ENCODE results near the gene WDR86. TPM values are rescaled to one million over a fixed set of nuclear protein-coding genes. Genes with fewer than 3 reads are reported as not detected.

The WDR86 gene
- total RNA-seq, 1 donor from 2014 or later: 70.5 TPM

DNA sequence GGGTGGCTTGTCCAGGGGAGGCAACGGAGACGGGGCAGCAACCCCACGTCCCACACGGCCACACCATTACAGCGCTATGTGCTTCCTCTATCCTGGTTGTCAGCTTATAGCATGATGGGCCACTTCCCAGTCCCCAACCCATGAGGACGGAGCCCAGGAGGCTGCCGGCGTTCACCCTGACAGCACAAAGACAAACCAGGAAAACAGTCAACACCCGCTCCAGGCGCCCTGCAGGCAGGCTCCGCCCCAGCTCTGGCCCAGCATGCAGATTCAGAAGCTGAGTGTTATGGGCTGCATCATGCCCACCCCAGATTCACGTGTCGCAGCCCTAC is 14.8 kb downstream of the WDR86 start:
- Mint-ChIP-seq H3K4me1 (ENCODE audit: low read depth, unreplicated experiment) (peaks cover 22% of the 10 kb centered on the region), H3K4me3 (ENCODE audit: unreplicated experiment) (no peak overlapping the region), H3K36me3 (ENCODE audit: unreplicated experiment) (peaks cover 10% of the 10 kb centered on the region), H3K27me3 (ENCODE audit: unreplicated experiment) (peaks cover 11% of the 10 kb centered on the region), H3K9me3 (ENCODE audit: unreplicated experiment) (peaks cover 13% of the 10 kb centered on the region), H3K27ac (ENCODE audit: unreplicated experiment) (peak overlapping the region; percentile 87)
- DNase-seq: peak; percentile 30
- TF ChIP-seq, protein P1, sequence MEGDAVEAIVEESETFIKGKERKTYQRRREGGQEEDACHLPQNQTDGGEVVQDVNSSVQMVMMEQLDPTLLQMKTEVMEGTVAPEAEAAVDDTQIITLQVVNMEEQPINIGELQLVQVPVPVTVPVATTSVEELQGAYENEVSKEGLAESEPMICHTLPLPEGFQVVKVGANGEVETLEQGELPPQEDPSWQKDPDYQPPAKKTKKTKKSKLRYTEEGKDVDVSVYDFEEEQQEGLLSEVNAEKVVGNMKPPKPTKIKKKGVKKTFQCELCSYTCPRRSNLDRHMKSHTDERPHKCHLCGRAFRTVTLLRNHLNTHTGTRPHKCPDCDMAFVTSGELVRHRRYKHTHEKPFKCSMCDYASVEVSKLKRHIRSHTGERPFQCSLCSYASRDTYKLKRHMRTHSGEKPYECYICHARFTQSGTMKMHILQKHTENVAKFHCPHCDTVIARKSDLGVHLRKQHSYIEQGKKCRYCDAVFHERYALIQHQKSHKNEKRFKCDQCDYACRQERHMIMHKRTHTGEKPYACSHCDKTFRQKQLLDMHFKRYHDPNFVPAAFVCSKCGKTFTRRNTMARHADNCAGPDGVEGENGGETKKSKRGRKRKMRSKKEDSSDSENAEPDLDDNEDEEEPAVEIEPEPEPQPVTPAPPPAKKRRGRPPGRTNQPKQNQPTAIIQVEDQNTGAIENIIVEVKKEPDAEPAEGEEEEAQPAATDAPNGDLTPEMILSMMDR (IDR thresholded peaks at IDR 0.05; ENCODE audit: partially characterized antibody, unreplicated experiment): no peak

DNA sequence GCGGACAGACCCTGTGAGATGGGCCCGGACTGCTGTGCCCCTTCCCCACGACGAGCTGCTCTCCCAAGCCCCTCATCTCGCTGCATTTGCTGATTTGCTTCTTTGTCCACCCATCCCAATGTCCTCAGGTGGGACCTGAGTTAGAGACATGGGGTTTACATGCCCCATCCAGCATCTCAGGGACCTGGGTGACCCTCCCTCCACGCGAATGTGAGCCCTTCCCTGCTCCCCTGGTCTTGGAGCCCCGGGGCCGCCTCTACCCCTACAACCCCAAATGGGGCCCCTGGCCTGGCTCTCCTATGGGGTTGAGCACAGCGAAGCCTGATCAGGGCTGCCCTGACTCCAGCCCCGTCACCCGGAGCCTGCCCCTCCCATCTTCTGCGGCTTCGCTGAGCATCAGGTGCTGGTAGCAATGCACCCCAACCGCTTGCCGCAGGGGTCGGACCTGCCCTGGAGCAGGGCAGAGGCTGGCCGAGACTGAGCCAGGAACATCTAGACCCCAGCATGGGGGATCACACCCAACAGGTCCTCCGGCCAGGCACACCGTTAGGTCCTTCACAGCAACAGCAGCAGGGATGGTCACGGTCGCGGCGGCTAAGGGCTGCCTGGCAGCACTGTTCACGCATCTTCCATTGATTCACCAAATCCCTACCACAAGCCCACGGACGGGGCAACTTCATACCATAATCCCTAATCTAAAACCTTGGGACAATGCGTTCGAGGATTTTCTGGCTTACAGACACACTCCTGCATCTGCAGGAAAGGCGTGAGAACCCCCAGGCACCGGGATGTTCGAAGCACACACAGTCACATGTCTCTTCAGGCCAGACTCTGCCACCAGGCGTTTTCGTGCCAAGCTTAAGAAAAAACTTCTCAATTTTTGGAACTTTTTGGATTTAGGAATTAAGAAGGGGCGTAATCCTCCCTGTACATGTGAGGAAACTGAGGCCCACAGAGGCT is 15.5 kb downstream of the WDR86 start:
- Mint-ChIP-seq H3K4me1 (ENCODE audit: low read depth, unreplicated experiment) (peaks cover 22% of the 10 kb centered on the region), H3K27me3 (ENCODE audit: unreplicated experiment) (peaks cover 11% of the 10 kb centered on the region), H3K4me3 (ENCODE audit: unreplicated experiment) (peak overlapping the region; percentile 62), H3K9me3 (ENCODE audit: unreplicated experiment) (peaks cover 13% of the 10 kb centered on the region), H3K27ac (ENCODE audit: unreplicated experiment) (peak overlapping the region; percentile 74), H3K36me3 (ENCODE audit: unreplicated experiment) (peaks cover 10% of the 10 kb centered on the region)
- DNase-seq: peak; percentile 13
- TF ChIP-seq, protein P1 (IDR thresholded peaks at IDR 0.05; ENCODE audit: partially characterized antibody, unreplicated experiment): no peak

DNA sequence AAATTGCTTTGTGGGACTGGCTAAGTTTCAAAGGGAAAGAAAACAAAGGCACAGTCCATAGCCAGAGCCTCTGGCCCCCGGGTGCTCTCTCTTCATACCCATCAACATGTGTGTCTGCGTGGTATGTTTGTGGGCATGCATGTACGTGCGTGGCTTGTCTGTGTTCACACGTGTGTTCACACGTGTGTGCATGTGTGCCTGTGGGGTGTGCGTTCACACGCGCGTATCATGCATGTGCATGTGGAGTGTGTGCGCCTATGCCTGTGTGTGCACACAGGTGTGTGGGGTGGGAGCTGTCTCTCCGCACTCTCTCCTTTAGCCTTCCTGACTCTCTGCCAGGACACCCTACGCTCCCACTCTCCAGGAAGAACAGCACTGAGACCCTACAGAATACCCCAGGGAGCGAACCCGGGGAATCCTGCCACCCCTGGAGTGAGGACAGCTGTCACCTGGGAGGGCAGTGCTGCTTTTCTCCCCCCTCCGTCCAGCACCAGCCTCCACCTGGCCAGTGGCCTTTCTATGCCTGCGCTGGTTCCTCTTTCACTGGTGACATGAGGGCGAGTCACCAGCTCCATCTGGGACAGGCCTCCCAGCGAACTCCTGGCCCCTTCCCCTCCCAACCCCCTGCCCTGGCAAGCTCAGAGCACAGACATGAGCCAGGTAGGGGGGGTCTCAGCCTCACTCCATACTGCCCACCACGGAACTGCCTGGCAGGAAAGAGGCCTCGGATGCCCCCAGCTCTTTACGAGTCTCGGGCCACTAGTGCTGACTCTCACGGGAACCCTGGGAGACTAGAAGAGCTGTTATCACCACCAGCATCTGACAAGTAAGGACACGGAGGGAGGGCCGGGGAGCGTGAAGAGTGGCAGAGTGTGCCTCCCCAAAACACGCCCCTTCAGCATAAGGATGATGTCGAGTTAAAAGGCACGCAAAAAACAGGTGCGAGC is 16.5 kb downstream of the WDR86 start:
- DNase-seq: peak; percentile 14
- Mint-ChIP-seq H3K9me3 (ENCODE audit: unreplicated experiment) (peaks cover 13% of the 10 kb centered on the region), H3K4me1 (ENCODE audit: low read depth, unreplicated experiment) (peaks cover 22% of the 10 kb centered on the region), H3K27ac (ENCODE audit: unreplicated experiment) (peak overlapping the region; percentile 74), H3K27me3 (ENCODE audit: unreplicated experiment) (peaks cover 14% of the 10 kb centered on the region), H3K4me3 (ENCODE audit: unreplicated experiment) (peak overlapping the region; percentile 62), H3K36me3 (ENCODE audit: unreplicated experiment) (peaks cover 5% of the 10 kb centered on the region)
- TF ChIP-seq, protein P1 (IDR thresholded peaks at IDR 0.05; ENCODE audit: partially characterized antibody, unreplicated experiment): no peak

DNA sequence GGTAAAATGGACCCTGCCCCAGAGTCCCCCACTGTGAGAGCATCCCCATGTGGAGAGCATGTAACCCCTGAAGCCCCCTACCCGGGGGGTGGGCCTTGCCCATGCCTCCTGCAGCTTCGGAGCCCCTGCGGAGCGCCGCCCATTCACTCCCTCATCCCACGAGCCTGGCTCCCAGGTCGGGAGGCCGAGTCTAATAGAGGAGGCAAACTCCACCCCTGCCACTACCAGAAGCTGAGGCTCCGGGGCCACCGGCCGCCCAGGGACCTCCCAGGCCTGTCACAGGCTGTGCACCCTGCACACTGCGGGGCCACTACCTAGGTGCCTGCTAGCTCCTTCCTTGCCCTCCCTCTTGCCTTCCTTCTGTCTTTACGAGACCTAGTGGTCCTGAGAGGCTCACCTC is 17.4 kb downstream of the WDR86 start:
- no peak overlapping the region for H3K27ac Mint-ChIP-seq (ENCODE audit: unreplicated experiment)
- no peak overlapping the region for H3K4me3 Mint-ChIP-seq (ENCODE audit: unreplicated experiment)
- DNase-seq: no peak
- H3K9me3 Mint-ChIP-seq (ENCODE audit: unreplicated experiment): peaks cover 16% of the 10 kb centered on the region
- H3K27me3 Mint-ChIP-seq (ENCODE audit: unreplicated experiment): peaks cover 18% of the 10 kb centered on the region
- TF ChIP-seq, protein P1 (IDR thresholded peaks at IDR 0.05; ENCODE audit: partially characterized antibody, unreplicated experiment): no peak
- no peaks in the 10 kb centered on the region for H3K36me3 Mint-ChIP-seq (ENCODE audit: unreplicated experiment)
- peaks cover 25% of the 10 kb centered on the region for H3K4me1 Mint-ChIP-seq (ENCODE audit: low read depth, unreplicated experiment)

All from glutamatergic neuron (in vitro differentiated cells).